GM19043 (cell line): ENCODE data around the gene TEKTIP1.

ENCODE experiments used
- ATAC-seq: cut with Tn5 transposase; IDR thresholded peaks from one replicate; pipeline ENCODE4 v1.9.1; 2021; ENCODE audit warnings: low read depth; ENCODE audit not compliant: unreplicated experiment

TEKTIP1 gene

DNA sequence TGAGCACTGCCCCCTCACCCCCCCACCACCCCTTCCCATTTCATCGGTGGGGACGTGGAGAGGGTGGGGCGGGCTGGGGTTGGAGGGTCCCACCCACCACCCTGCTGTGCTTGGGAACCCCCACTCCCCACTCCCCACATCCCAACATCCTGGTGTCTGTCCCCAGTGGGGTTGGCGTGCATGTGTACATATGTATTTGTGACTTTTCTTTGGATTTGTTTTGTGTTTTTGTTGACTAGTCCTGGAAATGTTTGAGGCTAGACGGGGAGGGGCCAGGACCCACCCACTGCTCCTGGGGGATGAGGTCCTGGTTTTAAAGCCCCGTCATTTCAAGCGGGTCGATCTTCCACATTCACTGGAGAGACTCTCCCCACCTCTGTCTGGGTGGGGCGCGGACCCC lies 3.0 kb upstream of the TEKTIP1 start:
- no peak for ATAC-seq

DNA sequence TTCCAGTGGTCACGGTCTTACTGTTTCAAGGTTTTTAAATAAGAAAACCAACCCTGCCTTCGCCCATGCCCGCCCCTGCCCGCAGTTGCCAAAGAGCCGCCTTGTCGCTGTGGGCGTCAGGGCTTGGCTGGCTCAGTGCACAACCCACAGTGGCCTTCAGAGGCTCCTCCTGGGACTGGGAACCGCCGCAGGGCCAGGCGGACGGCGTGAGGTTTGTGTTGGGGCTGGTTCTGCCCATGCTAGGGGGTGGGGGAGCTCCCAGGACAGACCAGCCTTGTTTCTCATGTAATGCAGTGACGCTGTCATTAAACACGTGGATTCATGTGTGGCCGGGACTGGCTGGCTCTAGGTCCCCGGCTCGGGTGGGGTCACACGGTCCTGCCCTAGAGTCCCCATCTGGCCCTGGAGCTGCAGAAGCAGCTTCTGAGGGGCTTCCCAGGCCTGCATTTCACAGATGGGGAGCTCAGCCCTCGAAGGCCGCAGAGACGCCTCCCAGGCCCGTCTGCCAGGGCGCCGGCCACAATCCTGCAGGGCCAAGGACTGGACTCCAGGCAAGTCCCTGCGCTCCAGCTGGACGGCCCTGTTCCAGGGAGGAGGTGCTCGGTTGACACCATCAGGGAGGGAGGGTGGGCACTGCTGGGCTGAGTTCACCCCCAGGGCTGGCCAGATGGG lies 2.4 kb upstream of the TEKTIP1 start:
- no peak for ATAC-seq

GRCh38 chr19:3537101-3537437 lies 1.9 kb upstream of the TEKTIP1 start:
- no peak for ATAC-seq

DNA sequence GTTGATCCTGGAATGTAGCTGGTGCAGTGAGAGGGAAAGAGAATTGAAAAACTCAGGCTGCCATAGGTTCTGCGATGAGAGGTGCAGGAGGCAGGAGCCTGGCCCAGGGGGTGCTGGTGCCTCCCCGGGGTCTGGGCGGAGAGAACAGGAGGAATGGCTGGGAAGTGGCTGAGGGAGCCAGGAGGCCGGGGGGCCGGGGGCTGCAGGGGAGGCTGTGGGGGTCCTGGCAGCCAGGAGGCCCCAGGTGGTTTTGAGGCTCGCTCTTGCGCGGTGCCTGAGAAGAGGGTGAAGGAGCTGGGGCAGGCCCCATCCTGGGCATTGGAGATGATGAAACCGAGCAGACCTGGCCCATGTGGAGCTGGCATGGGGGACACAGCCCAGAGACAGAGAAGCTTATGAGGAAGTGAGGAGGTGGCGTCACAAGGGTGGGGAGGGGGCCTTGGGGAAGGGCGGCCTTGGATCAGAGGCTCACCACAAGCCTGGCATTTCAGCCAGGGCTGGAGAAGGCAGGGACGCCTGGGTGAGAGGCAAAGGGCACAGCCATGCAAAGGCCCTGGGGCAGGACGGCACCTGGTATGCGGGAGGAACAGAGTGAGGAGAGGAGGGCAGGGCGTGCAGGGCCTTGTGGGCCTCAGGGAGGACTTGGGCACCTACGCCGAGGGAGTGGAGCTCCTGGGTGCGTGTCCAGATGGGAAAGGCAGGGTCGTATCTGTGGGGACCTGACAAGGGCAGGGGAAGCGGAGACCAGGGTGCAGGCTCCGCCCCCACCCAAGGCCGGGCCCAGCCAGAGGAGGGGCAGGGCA lies 1.3 kb upstream of the TEKTIP1 start:
- no peak for ATAC-seq

DNA sequence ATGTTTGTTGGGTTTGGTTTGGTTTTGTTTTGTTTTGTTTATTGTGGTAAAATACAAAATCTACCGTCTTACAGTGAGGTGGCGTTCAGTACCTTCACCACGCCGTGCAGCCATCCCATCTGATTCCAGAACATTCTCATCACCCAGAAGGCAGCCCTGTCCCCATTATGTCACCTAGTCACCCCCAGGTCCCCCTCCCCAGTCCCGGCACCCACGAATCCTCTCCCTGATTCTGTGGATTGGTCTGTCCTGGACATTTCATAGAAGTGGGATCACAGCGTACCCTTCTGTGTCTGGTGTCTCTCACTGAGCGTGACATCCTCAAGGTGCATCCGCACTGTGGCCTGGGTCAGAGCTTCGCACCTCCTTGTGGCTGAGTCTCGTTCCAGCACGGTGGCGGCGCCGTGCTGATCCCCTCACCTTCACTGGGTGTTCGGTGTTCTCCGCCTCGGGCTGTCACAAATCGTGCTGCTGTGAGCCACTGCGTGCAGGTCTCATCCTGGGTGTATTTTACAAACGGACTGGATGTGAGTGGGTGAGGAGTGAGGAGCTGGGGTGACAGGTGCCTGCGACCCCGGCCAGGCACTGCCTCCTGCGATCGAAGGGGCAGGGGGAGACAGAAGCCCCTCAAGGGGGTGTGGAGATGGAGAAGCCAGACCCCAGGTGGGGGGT lies 580 bp upstream of the TEKTIP1 start:
- no peak for ATAC-seq

DNA sequence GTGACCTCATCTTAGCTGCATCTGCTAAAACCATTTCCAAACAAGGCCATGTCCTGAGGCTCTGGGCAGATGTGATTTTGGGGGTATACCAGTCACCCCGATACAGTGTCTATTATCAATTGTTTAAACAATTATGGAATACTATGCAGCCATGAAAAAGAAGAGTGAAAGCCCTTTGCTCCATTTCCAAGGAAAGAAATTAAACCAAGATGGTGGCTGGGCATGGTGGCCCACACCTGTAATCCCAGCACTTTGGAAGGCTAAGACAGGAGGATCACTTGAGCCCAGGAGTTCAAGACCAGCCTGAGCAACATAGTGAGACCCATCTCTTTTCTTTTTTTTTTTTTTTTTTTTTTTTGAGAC lies 763 bp downstream of the TEKTIP1 start:
- no peak for ATAC-seq

GRCh38 chr19:3543150-3544057 lies 4.4 kb downstream of the TEKTIP1 start:
- no peak for ATAC-seq

GRCh38 chr19:3544058-3544376 lies 5.0 kb downstream of the TEKTIP1 start:
- no peak for ATAC-seq

DNA sequence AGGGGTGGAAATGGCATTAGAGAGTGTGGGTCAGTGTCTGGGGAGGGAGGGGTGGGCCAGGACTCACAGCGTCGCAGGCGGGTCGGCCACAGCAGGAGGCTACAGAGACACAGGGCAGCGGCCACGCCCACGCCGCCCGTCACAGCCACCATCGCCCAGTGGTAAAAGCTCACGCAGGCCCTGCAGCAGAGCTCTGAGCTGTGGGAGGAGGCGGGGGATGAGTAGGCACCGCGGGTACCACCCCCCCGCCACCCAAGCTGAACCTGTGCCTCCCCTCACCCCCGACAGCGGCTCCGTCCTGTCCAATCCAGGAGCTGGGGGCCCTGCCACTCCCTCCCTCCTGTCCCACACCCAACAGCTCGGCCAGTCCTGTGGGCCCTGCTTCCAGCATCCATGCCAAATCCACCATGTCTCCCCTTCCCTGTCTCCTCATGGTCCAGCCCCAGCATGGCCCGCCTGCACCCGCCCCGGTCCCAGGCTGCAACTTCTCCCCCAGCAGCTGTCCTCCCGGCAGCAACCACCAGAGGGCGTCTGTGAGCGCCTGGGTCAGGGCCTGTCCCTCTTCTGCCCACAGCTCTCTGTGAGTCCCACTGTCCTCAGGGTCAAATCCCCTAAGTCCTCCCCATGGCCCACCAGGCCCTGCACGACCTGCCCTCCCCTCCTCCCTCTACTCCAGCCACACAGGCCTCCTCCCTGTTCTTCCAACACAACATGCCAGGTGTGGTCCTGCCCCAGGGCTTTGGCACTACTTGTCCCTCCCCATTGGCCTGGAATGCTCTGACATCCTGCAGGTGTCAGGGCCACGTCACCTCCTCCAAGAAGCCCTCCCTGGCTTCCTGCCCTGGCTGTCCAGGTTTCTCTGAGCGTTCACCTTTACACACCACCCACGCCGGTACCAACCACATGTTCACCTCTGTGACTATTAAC lies 6.0 kb downstream of the TEKTIP1 start:
- ATAC-seq = no peak

DNA sequence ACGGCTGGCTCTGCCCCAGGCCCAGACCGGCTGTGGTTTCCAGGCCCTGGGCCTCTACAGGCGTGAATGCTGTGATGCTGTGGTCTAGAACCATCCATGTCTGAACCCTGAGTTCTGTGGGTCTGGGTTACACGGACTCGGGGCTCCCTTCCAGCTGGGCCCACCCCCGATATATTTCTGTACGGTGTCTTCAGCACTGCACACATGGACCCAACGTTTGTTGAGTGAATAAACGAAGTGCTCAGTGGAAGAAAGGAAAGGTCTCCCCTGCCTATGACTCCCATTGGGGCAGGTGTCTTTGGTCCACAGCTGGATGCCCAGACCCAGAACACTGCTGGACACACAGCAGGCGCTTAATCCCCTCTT lies 6.7 kb downstream of the TEKTIP1 start:
- ATAC-seq = no peak

DNA sequence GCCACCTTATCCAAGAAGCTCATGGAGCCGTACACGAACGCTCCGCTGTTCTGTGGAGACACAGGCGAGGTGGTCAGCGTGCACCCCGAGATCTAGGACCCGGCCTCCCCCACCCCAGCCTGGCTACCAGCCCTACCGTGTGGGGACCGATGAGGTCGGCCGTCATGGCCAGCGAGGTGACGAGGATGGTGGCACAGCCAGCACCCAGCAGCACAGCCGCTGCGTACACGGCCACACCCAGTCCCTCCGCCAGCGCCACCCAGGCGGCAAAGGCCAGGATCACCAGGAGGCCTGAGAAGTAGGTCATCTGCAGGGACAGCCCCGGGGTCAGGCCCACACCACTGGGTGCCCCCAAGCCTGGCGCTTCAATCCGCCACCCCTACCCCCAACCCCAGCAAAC lies 7.1 kb downstream of the TEKTIP1 start:
- ATAC-seq = no peak

GRCh38 chr19:3547301-3547731 lies 8.3 kb downstream of the TEKTIP1 start:
- ATAC-seq = no peak

- ATAC-seq = no peak
These were observed 8.9 kb downstream of the TEKTIP1 start for GRCh38 chr19:3547767-3548282.

GRCh38 chr19:3548606-3549005 lies 9.6 kb downstream of the TEKTIP1 start:
- no peak for ATAC-seq

DNA sequence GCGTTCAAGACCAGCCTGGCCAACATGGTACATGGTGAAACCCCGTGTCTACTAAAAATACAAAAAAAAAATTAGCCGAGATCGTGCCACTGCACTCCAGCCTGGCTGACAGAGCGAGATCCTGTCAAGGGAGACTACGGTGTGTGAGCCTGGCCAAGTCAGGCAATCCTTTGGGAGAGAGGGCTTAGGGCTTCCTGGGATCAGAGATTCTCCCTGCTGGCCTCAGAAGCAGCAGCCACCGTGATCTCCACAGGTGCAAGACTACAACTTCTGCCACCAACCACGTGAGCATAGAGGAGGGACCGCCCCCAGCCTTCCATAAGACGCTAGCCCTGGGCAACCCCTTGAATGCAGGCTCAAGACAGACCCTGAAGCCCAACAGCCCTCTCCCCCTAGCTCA lies 10.8 kb downstream of the TEKTIP1 start:
- no peak for ATAC-seq

GRCh38 chr19:3550947-3551791 lies 12.2 kb downstream of the TEKTIP1 start:
- ATAC-seq = no peak

DNA sequence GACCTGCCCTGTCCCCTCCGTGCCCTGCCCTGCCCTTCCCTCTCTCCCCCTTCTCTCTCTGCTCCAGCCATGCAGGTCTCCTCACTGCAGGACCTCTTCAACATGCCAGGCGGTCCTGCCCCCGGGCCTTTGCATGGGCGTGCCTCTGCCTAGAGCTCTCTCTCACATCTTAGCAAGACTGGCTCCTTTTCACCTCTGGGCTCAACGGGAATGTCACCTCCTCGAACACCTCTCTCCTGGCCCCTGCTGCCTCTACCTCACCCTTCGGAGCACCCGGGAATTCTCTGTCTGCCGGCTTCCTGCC lies 12.8 kb downstream of the TEKTIP1 start:
- no peak for ATAC-seq

DNA sequence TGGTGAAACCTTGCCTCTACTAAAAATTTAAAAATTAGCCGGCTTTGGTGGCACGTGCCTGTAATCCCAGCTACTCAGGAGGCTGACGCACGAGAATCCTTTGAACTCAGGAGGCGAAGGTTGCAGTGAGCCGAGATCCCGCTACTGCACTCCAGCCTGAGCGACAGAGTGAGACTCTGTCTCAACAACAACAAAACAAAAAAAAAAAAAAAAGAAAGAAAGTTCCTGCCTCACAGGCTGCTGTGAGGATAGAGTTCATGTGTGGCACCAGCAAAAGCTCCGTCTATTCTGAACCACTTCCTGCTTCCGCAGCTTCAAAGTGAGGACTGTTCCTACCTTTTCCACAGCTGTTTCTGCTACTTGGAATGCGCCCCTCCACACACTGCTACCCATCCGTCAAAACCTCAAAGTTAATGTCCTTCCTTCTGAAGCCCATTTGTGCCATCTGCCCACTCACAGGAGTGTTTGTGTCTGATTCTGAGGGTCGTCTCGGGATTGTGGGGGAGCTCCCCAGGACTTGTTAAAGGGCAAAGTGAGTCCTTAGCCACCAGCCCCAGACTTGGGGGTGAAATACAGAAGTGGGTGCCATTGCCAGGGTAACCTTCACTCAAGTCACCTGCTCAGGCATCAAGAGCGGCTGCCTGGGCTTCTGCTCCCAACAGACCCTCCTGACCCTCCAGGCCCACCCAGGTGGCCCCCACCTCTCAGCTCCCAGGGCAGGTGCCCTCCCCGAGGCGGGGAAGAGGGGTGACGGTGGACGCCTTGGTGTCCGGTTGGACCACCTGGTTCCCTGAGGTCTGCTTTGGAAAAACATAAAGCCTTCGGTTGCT lies 15.5 kb downstream of the TEKTIP1 start:
- ATAC-seq = no peak
